Activated CD4-positive, alpha-beta memory T cell treated with anti-CD3 and anti-CD28 coated beads, Interleukin-2, amount 10 ng/mL, durations not matched to agents 7 days and 5 days (primary cell): ENCODE measurements around the gene HLA-DPA1. TPM values are rescaled to one million over a fixed set of nuclear protein-coding genes. Genes with fewer than 3 reads are reported as not detected.

Source experiments
- CTCF ChIA-PET: fragments of 350-600 bp; sonication (Branson Sonifier 250); formaldehyde crosslinking; loops from one replicate; lab custom pipeline; 2021; ENCODE audit warnings: antibody characterized with exemption, inconsistent platforms; lab: Charles Lee
- POLR2A ChIA-PET: fragments of 350-600 bp; sonication (Branson Sonifier 250); formaldehyde crosslinking; loops from one replicate; lab custom pipeline; 2021; ENCODE audit warnings: antibody characterized with exemption; lab: Charles Lee
- DNase-seq: peaks from one replicate; pipeline ENCODE4 v3.0.0-alpha.2; 2020
- H3K27ac Mint-ChIP-seq: one replicate; pipeline ENCODE4 v1.8.0; 2021; ENCODE audit warnings: mild to moderate bottlenecking, mixed read lengths
- H3K27me3 Mint-ChIP-seq: one replicate; pipeline ENCODE4 v1.8.0; 2021; ENCODE audit warnings: mixed read lengths
- H3K36me3 Mint-ChIP-seq: one replicate; pipeline ENCODE4 v1.8.0; 2021; ENCODE audit warnings: low read depth, mixed read lengths
- H3K4me1 Mint-ChIP-seq: one replicate; pipeline ENCODE4 v1.8.0; 2021; ENCODE audit warnings: mixed read lengths
- H3K4me3 Mint-ChIP-seq: one replicate; pipeline ENCODE4 v1.8.0; 2021; ENCODE audit warnings: mild to moderate bottlenecking, mixed read lengths
- H3K9me3 Mint-ChIP-seq: one replicate; pipeline ENCODE4 v1.8.0; 2021; ENCODE audit warnings: mixed read lengths
- total RNA-seq, 2 experiments: library from RNA; stranded (reverse); gene quantifications; one replicate each; pipeline ENCODE4 v1.2.3, GENCODE V29; 2021

Gene HLA-DPA1
- total RNA-seq, 2 experiments from 2014 or later: 173 to 176 TPM

DNA sequence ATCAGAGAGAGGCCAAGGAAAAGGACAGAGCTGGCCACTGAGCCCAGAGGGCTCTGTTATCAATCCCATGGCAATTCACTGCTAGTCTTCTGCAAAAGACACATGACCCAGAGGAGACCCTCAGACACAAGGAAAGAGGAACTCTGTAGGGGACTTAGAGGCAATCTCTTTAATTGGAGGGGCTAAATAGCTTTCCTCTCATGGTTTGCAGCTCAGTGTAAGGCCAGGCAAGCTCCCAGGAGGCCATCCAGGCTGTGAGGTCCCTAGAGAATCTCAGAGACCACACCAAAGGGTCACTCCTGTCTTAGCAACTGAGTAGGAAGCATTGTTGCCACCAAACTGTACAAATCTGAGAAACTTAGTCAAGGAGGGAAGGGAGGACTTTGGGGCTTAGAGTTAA, 54.1 kb downstream of the HLA-DPA1 start:
- no peaks in the 10 kb centered on the region for H3K9me3 Mint-ChIP-seq
- no peak overlapping the region for H3K27ac Mint-ChIP-seq
- no peak for DNase-seq
- peaks cover 25% of the 10 kb centered on the region for H3K4me1 Mint-ChIP-seq
- H3K4me3 Mint-ChIP-seq: no peak overlapping the region
- CTCF ChIA-PET: interaction anchor here (0.9 to 7.8 kb wide), 6 partner anchors 10 to 229 kb away, joined by 4 to 60 read pairs (median 8); no protein-coding TSS in a partner anchor
- peaks cover 16% of the 10 kb centered on the region for H3K27me3 Mint-ChIP-seq
- POLR2A ChIA-PET: interaction anchor here (0.6 to 1.7 kb wide), 4 partner anchors 57 to 248 kb away, joined by 3 to 8 read pairs (median 4); partner anchors contain the start of gene HLA-DPB1
- no peaks in the 10 kb centered on the region for H3K36me3 Mint-ChIP-seq

DNA sequence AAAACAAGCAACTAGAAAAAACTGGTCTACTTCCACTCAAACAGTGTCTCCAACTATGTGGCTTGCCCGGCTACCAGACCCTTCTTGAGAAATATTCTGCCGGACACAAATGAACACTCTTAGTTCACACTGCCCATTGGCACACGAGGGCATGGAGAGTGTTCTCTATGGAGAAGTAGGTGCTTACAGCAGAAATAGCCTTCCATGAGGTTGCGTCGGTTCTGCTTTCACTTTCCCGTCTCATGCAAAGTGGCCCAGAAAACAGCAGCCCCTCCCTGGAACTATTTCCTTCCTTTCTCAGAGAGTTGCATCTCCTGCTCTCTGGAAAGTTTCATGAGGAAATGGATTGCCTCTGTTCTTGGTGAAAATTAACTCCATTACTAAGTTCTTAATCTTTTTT, 54.5 kb downstream of the HLA-DPA1 start:
- Mint-ChIP-seq H3K27me3 (peaks cover 21% of the 10 kb centered on the region), H3K4me1 (peaks cover 24% of the 10 kb centered on the region), H3K4me3 (no peak overlapping the region), H3K27ac (no peak overlapping the region), H3K9me3 (no peaks in the 10 kb centered on the region), H3K36me3 (no peaks in the 10 kb centered on the region)
- POLR2A ChIA-PET: interaction anchor here (0.6 to 1.7 kb wide), 7 partner anchors 10 to 248 kb away, joined by 3 to 8 read pairs (median 3); partner anchors contain the start of gene HLA-DPB1
- CTCF ChIA-PET: interaction anchor here (0.9 to 7.8 kb wide), 8 partner anchors 10 to 230 kb away, joined by 3 to 60 read pairs (median 6); no protein-coding TSS in a partner anchor
- DNase-seq: peak; percentile 32

DNA sequence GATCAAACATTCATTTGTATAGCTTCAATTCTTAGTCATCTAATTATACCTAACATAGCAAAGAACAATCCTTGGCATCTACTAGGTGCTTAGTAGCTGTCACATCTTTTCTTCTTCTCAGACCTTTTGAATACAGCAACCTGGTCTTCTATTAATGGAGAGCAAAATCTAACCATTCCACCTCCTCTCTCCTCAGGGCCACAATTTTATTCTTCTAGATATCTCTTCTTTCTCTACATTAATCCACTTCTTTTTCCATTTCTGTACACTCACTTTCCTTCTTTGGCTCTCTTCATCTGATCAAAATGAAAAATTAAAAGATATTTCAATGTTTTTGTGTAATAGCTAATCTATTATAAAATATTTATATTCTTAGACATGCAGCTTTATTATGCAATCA, 55.0 kb downstream of the HLA-DPA1 start:
- POLR2A ChIA-PET: interaction anchor here (0.7 to 1.7 kb wide), 6 partner anchors 11 to 249 kb away, joined by 3 to 8 read pairs (median 4); partner anchors contain the start of gene HLA-DPB1
- CTCF ChIA-PET: interaction anchor here (1.2 to 7.8 kb wide), 7 partner anchors 32 to 230 kb away, joined by 3 to 60 read pairs (median 6); no protein-coding TSS in a partner anchor
- Mint-ChIP-seq H3K9me3 (no peaks in the 10 kb centered on the region), H3K4me1 (peaks cover 24% of the 10 kb centered on the region), H3K27me3 (peaks cover 26% of the 10 kb centered on the region), H3K4me3 (no peak overlapping the region), H3K36me3 (no peaks in the 10 kb centered on the region), H3K27ac (no peak overlapping the region)
- DNase-seq: no peak

DNA sequence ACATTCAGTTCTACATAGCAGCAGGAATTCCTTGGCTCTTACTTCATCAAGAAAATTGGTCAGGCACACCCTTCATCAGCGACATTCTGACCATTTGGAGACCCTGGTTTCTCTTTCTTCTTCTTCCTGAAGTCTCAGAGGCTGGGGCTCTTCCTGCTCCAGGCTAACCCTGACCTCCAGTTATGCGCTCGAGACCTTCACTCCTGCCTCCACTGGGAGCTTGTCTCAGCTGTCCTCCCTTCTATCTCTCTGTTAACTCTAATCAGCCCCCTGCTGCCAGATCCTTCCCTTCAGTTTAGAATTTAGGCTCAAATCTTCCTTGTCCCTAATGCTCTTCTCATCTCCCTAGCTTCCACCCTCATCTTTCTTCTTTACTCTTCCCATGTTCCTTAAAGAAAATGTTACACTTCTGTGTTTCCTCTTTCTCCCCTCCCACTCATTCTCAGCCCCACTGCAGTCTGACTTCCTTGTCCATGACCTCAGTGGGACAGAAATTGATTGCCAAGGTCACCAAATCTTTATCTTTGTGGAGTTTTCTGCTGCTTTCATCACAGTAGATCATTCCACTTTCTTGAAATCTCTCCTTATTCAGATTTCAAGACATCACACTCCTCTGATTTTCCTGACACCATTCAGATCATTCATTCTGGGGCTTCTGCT, 55.6 kb downstream of the HLA-DPA1 start:
- ChIA-PET CTCF (interaction anchor here (1.2 to 7.8 kb wide), 8 partner anchors 34 to 231 kb away, joined by 3 to 60 read pairs (median 6); no protein-coding TSS in a partner anchor), POLR2A (interaction anchor here (0.7 to 1.7 kb wide), 6 partner anchors 12 to 249 kb away, joined by 3 to 8 read pairs (median 4); partner anchors contain the start of gene HLA-DPB1)
- Mint-ChIP-seq H3K27ac (no peak overlapping the region), H3K27me3 (peaks cover 32% of the 10 kb centered on the region), H3K4me1 (peaks cover 24% of the 10 kb centered on the region), H3K9me3 (no peaks in the 10 kb centered on the region), H3K4me3 (no peak overlapping the region), H3K36me3 (no peaks in the 10 kb centered on the region)
- DNase-seq: no peak

DNA sequence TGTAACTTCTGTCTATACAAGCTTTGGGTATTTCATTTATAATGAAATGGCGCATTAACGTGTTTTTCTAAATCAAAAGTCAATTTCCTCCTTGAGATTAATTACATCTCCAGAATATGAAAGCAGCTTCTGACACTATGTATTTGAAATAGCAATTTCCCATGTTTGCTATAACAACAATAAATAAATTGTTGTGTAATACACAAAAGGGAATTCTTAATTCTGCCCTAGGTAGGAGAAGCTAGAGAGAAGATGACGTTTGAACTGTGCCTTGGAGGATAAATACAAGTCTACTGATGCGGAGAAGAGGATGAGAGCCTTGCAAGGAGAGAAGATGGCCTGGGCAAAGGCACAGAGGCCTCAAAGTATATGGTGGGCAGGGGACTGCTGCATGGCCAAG, 56.4 kb downstream of the HLA-DPA1 start:
- POLR2A ChIA-PET: interaction anchor here (1.4 kb wide), 1 partner anchor 59 kb away, joined by 5 read pairs; the partner anchor contains the start of gene HLA-DPB1
- no peak for DNase-seq

DNA sequence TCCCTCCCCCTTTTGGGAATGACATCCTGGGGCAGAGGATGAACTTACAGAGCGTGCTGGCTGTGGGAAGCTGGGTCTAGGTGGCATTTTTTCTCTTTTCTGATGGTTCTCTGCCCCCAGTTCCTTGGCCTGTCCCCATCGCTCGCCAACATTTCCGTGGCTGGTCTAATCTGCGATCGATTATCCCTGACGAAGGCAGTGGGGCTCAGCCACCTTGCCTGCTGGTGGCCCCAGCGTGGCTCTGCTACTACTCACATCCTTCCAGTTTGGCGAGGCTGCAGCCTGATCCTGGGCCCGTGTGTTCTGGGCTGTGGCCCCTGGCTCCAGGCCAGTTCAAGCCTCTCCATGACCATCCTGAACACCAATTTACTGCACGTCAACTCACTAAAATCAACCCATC, 57.7 kb downstream of the HLA-DPA1 start:
- H3K36me3 Mint-ChIP-seq: no peaks in the 10 kb centered on the region
- no peak for DNase-seq
- ChIA-PET POLR2A (interaction anchor here (1.1 to 1.6 kb wide), 3 partner anchors 54 to 60 kb away, joined by 4 to 5 read pairs (median 5); partner anchors contain the start of genes HLA-DPA1 and HLA-DPB1), CTCF (interaction anchor here (0.9 to 7.8 kb wide), 14 partner anchors 11 to 233 kb away, joined by 3 to 60 read pairs (median 6); partner anchors contain the start of genes HLA-DPA1 and HLA-DPB1)
- H3K4me3 Mint-ChIP-seq: no peak overlapping the region
- H3K27ac Mint-ChIP-seq: no peak overlapping the region
- H3K9me3 Mint-ChIP-seq: no peaks in the 10 kb centered on the region
- H3K27me3 Mint-ChIP-seq: peaks cover 42% of the 10 kb centered on the region
- H3K4me1 Mint-ChIP-seq: peaks cover 24% of the 10 kb centered on the region

More for the DNA sequence above, 56.4 kb downstream of the HLA-DPA1 start:
- Mint-ChIP-seq H3K36me3 (no peaks in the 10 kb centered on the region), H3K27ac (no peak overlapping the region), H3K9me3 (no peaks in the 10 kb centered on the region), H3K4me1 (peaks cover 24% of the 10 kb centered on the region), H3K27me3 (peaks cover 36% of the 10 kb centered on the region), H3K4me3 (no peak overlapping the region)
- CTCF ChIA-PET: interaction anchor here (0.9 to 7.8 kb wide), 9 partner anchors 10 to 232 kb away, joined by 3 to 60 read pairs (median 3); partner anchors contain the start of gene HLA-DPB1

DNA sequence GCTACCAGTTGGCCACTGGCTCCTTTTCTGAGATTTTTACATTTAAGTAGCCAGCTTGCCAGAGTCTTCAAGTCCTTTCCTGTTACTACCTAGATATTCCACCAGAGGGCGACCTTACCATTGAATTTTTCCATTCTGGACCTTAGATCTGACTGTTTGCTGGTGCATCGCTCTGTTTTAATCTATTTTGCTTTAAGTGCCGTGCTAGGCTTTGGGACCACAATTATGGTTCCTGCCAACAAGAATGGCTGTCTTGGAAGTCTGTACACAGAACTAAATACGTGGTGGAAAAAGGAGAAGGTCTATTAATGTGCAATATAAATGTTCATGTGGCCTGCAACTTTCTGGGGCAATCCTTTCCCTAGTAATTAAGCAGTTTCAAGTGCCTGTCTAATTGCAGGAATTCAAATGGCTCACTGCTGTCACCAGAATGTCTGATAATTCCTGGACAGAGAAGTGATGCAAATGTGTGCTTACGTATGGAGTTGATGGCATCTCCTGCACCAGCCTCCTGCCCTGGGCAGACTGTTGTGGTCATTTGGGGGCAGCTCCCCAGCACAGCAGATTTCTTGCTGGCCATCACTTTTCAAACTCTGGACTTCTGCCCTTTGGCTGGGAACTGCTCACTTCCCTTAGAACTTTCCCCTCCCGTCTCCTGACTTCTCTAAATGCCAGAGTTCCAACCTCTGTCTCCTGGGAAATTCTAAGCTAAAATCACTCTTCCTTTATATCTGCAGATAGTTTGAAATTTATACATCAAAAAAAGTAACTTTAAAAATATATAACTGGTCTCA, 58.4 kb downstream of the HLA-DPA1 start:
- no peak overlapping the region for H3K27ac Mint-ChIP-seq
- ChIA-PET CTCF (interaction anchor here (0.7 to 7.8 kb wide), 20 partner anchors 8 to 235 kb away, joined by 3 to 60 read pairs (median 4); partner anchors contain the start of genes HLA-DPA1 and HLA-DPB1), POLR2A (interaction anchor here (0.6 to 1.6 kb wide), 3 partner anchors 55 to 67 kb away, joined by 3 to 5 read pairs (median 4); partner anchors contain the start of gene HLA-DPA1)
- H3K36me3 Mint-ChIP-seq: no peaks in the 10 kb centered on the region
- no peak overlapping the region for H3K4me3 Mint-ChIP-seq
- peaks cover 46% of the 10 kb centered on the region for H3K27me3 Mint-ChIP-seq
- H3K9me3 Mint-ChIP-seq: no peaks in the 10 kb centered on the region
- DNase-seq: peak; percentile 45
- H3K4me1 Mint-ChIP-seq: peaks cover 22% of the 10 kb centered on the region

Other genes with a start within 250 kb of the HLA-DPA1 start
- 100 to 1,000 TPM; 203 to 211 TPM for gene TAP2, start 234.9 kb downstream of the HLA-DPA1 start, total RNA-seq
- 100 to 1,000 TPM; 389 to 401 TPM for gene PSMB8, start 229.6 kb downstream of the HLA-DPA1 start, total RNA-seq
- 100 to 1,000 TPM; 410 to 412 TPM for gene TAP1, start 219.9 kb downstream of the HLA-DPA1 start, total RNA-seq
- gene PSMB9, start 219.5 kb downstream of the HLA-DPA1 start, total RNA-seq: 100 to 1,000 TPM; 368 to 372 TPM
- 10 to 100 TPM; 19.1 to 20.0 TPM for gene HLA-DMB, start 132.6 kb downstream of the HLA-DPA1 start, total RNA-seq
- gene HLA-DMA, start 120.6 kb downstream of the HLA-DPA1 start, total RNA-seq: 10 to 100 TPM; 54.0 to 54.3 TPM
- gene BRD2, start 105.1 kb downstream of the HLA-DPA1 start, total RNA-seq: 100 to 1,000 TPM; 290 to 297 TPM
- 1 to 10 TPM; 3.4 to 4.1 TPM for gene HLA-DOA, start 64.1 kb downstream of the HLA-DPA1 start, total RNA-seq
- gene HLA-DPB1, start 2.3 kb upstream of the HLA-DPA1 start, total RNA-seq: 10 to 100 TPM; 89.8 to 95.6 TPM
- gene COL11A2, start 118.8 kb upstream of the HLA-DPA1 start, total RNA-seq: under 1 TPM; 0.53 to 0.60 TPM
- 10 to 100 TPM; 44.0 to 45.0 TPM for gene RXRB, start 127.0 kb upstream of the HLA-DPA1 start, total RNA-seq
- 10 to 100 TPM; 52.8 to 53.8 TPM for gene SLC39A7, start 127.2 kb upstream of the HLA-DPA1 start, total RNA-seq
- 10 to 100 TPM; 11.4 to 13.0 TPM for gene HSD17B8, start 131.0 kb upstream of the HLA-DPA1 start, total RNA-seq
- gene RING1, start 134.9 kb upstream of the HLA-DPA1 start, total RNA-seq: 10 to 100 TPM; 29.7 to 32.1 TPM
- gene VPS52, start 198.2 kb upstream of the HLA-DPA1 start, total RNA-seq: 10 to 100 TPM; 53.1 to 59.7 TPM
- gene RPS18, start 198.4 kb upstream of the HLA-DPA1 start, total RNA-seq: 1,000 to 10,000 TPM; 2,403 to 2,442 TPM
- 10 to 100 TPM; 25.2 to 26.5 TPM for gene B3GALT4, start 203.5 kb upstream of the HLA-DPA1 start, total RNA-seq
- gene WDR46, start 215.6 kb upstream of the HLA-DPA1 start, total RNA-seq: 10 to 100 TPM; 37.5 to 41.7 TPM
- 10 to 100 TPM; 63.5 to 65.0 TPM for gene PFDN6, start 216.0 kb upstream of the HLA-DPA1 start, total RNA-seq
- 10 to 100 TPM; 44.3 to 45.1 TPM for gene RGL2, start 225.3 kb upstream of the HLA-DPA1 start, total RNA-seq
- 100 to 1,000 TPM; 243 to 249 TPM for gene TAPBP, start 240.4 kb upstream of the HLA-DPA1 start, total RNA-seq
- 10 to 100 TPM; 16.5 to 18.0 TPM for gene ZBTB22, start 244.1 kb upstream of the HLA-DPA1 start, total RNA-seq
- 100 to 1,000 TPM in 1 of 2 experiments, 10 to 100 TPM in 1; 95.7 to 103 TPM for gene DAXX, start 249.3 kb upstream of the HLA-DPA1 start, total RNA-seq